Heart right ventricle (tissue), 16 donors: ENCODE measurements around the gene EIF3F. TPM values are rescaled to one million over a fixed set of nuclear protein-coding genes. Genes with fewer than 3 reads are reported as not detected.

Experiments
- ATAC-seq, 8 donors: fragments of 200-7000 bp; cut with Tn5 transposase; one replicate each; pipeline ENCODE4 v1.9.1; 2020; ENCODE audit warnings: mild to moderate bottlenecking in 8 of 8, moderate library complexity in 8 of 8, moderate number of reproducible peaks in 1 of 8
- DNase-seq, 2 donors: peaks; one replicate each; pipeline ENCODE4 v3.0.0-alpha.2; 2020
- H3K27ac ChIP-seq, 10 donors: fragments of 200-600 bp; sonication (generic) in 2 of 10; one replicate each; pipeline versions ENCODE4 v1.5.0 to v1.8.0; 2020 to 2022; ENCODE audit warnings: mild to moderate bottlenecking in 3 of 10
- H3K27me3 ChIP-seq, 7 donors: fragments of 200-600 bp; one replicate each; pipeline ENCODE4 v1.8.0; 2021 to 2022; ENCODE audit warnings: mild to moderate bottlenecking in 2 of 7
- H3K36me3 ChIP-seq, 9 donors: fragments of 200-600 bp; sonication (generic) in 1 of 9; one replicate each; pipeline versions ENCODE4 v1.5.0 to v1.8.0; 2020 to 2022; ENCODE audit warnings: mild to moderate bottlenecking in 2 of 9
- H3K4me1 ChIP-seq, 9 donors: fragments of 200-600 bp; sonication (generic) in 1 of 9; one replicate each; pipeline versions ENCODE4 v1.5.0 to v1.8.0; 2020 to 2022; ENCODE audit warnings: mild to moderate bottlenecking in 4 of 9
- H3K4me3 ChIP-seq, 10 donors: fragments of 200-600 bp; sonication (generic) in 2 of 10; one replicate each; pipeline versions ENCODE4 v1.5.0 to v1.8.0; 2020 to 2022; ENCODE audit warnings: mild to moderate bottlenecking in 7 of 10, moderate library complexity in 2 of 10
- H3K9me3 ChIP-seq, 11 donors: fragments of 200-600 bp in 10 of 11; sonication (generic) in 2 of 11; one replicate each; pipeline versions ENCODE4 v1.5.0 to v1.8.0; 2013 to 2022; ENCODE audit warnings: mild to moderate bottlenecking in 2 of 11, control low read depth in 1 of 11, moderate library complexity in 1 of 11
- CTCF ChIP-seq, 9 donors: fragments of 200-600 bp; sonication (generic) in 2 of 9; IDR thresholded peaks; one replicate each; pipeline versions ENCODE4 v1.5.0 to v1.8.0; 2021 to 2022; ENCODE audit warnings: antibody characterized with exemption in 9 of 9, mild to moderate bottlenecking in 5 of 9, moderate library complexity in 1 of 9
- WGBS, 2 donors: extraction: QIAGEN DNeasy Blood & Tissue Kit; methylation state at CpG; one replicate each; pipeline ENCODE4 v1.1.7; 2013; ENCODE audit warnings: inconsistent platforms in 1 of 2; 5-methylcytosine and 5-hydroxymethylcytosine counted together
- intact Hi-C, 10 donors: fragments of 100-400 bp; cut with DNase I; formaldehyde crosslinking; loops; one replicate each; pipeline versions ENCODE4 v1.11.1 to v1.14.2; 2022
- polyA plus RNA-seq, 2 donors: library from polyadenylated mRNA; stranded (reverse); fragments of 200-250 nt; gene quantifications; one replicate each; pipeline ENCODE4 v1.2.3, GENCODE V29; 2013
- total RNA-seq, 10 donors: library from RNA; stranded (reverse); fragmentation: NEBNext Ultra II Directional in 3 of 10; extraction: Animal tissue kit (Norgen Biotek cat#: 25700) in 3 of 10; gene quantifications; one replicate each; pipeline versions ENCODE4 v1.2.1 to v1.2.4, GENCODE V29; 2021 to 2023
- donor health status: Arrhythmogenic right ventricular cardiomyopathy.
- donor health status: ischemic (EF 13 %, LVEDD 7.1; RV severe dilation, severe dysfunction).
- donor health status: healthy with polysubstance abuse.
- donor health status: DM: no; HTN: yes; CAD: no.
- donor health status: DM: no; HTN: no; CAD: no.
- donor health status: ischemic (EF 25% LVEDD 6.9; RV normal size, moderate dysfunction).
- donor health status: ischemic (EF 25% LVEDD 5.7; RV mildly dilated, moderate dysfunction).
- donor health status: healthy.
- donor health status: DM: yes; HTN: yes; CAD: no.
- donor health status: Ischemic cardiomyopathy.
- donor health status: ischemic (EF 35%, LVEDD 5.7; RV mildly dilated, moderate dysfunction).
- donor health status: nonischemic (EF 11% LVEDD 7.7; RV severe dilation, severe dysfunction).
- donor health status: DM: yes; HTN: yes; CAD: no.
- donor health status: PGD.
- donor health status: ischemic (EF 29% LVEDD 5.4; RV normal size, mild dysfunction).
- donor health status: nonischemic (EF 23%, LVEDD 6.1; RV moderate dilation, normal function).

Gene EIF3F
- total and polyA plus RNA-seq, 12 donors = 63.2 to 386 (median 157) TPM

- 65 to 77% methylated on average over 1 of the region's 1 CpG for WGBS, 2 donors
- peaks cover 0 to 14% (median 8%) of the 10 kb centered on the region in 7 donors for H3K27me3 ChIP-seq
- no peak within 1 kb of the TSS for H3K4me3 ChIP-seq
- no peak for ATAC-seq
- DNase-seq = no peak
- intact Hi-C loops = no loop called here
- H3K36me3 ChIP-seq = no peaks in the 10 kb centered on the region
- no peak within 1 kb of the TSS for H3K27ac ChIP-seq
- no peaks in the 10 kb centered on the region for H3K9me3 ChIP-seq
- no peak for TF ChIP-seq CTCF (IDR thresholded peaks at IDR 0.05)
- H3K4me1 ChIP-seq = no peaks in the 10 kb centered on the region
Observed at GRCh38 chr11:7965386-7965785, 21.8 kb upstream of the EIF3F start, which contains the start of gene NLRP10. TSS of gene NLRP10 (minus strand) at chr11:7965447. CDS start at chr11:7963495, 1,952 bp downstream.

GRCh38 chr11:7967097-7967496 lies 20.0 kb upstream of the EIF3F start:
- 64 to 66% methylated on average over 1 of the region's 1 CpG for WGBS, 2 donors
- no peaks in the 10 kb centered on the region for H3K9me3 ChIP-seq
- no peak for TF ChIP-seq CTCF (IDR thresholded peaks at IDR 0.05)
- intact Hi-C loops = no loop called here
- H3K4me1 ChIP-seq = no peaks in the 10 kb centered on the region
- peaks cover 0 to 7% (median 0%) of the 10 kb centered on the region in 7 donors for H3K27me3 ChIP-seq
- H3K36me3 ChIP-seq = no peaks in the 10 kb centered on the region
- no peak for ATAC-seq
- DNase-seq = no peak
- H3K4me3 ChIP-seq = no peak overlapping the region
- no peak overlapping the region for H3K27ac ChIP-seq

GRCh38 chr11:7967826-7968225 lies 19.3 kb upstream of the EIF3F start:
- no peaks in the 10 kb centered on the region for H3K4me1 ChIP-seq
- TF ChIP-seq CTCF (IDR thresholded peaks at IDR 0.05) = no peak
- H3K36me3 ChIP-seq = no peaks in the 10 kb centered on the region
- ATAC-seq (no peak), DNase-seq (no peak)
- H3K27me3 ChIP-seq = peaks cover 0 to 10% (median 0%) of the 10 kb centered on the region in 7 donors
- no peaks in the 10 kb centered on the region for H3K9me3 ChIP-seq
- no peak overlapping the region for H3K27ac ChIP-seq
- H3K4me3 ChIP-seq = no peak overlapping the region
- intact Hi-C loops = no loop called here

- no peak for TF ChIP-seq CTCF (IDR thresholded peaks at IDR 0.05)
- Histone ChIP-seq H3K4me1 (no peaks in the 10 kb centered on the region), H3K4me3 (no peak overlapping the region), H3K9me3 (no peaks in the 10 kb centered on the region), H3K36me3 (no peaks in the 10 kb centered on the region), H3K27me3 (peaks cover 0 to 13% (median 0%) of the 10 kb centered on the region in 7 donors), H3K27ac (no peak overlapping the region)
- ATAC-seq = no peak
- DNase-seq = no peak
- 44 to 51% methylated on average over 2 of the region's 2 CpGs for WGBS, 2 donors
- intact Hi-C loops = no loop called here
Observed at GRCh38 chr11:7968686-7969085, 18.5 kb upstream of the EIF3F start.
